WTC11 (cell line): Measurements from ENCODE around the gene TNN.

Source experiments
- ATF2 ChIP-seq: sonication (generic); formaldehyde crosslinking; IDR thresholded peaks from 2 replicates; pipeline ENCODE4 v1.8.1; 2022; ENCODE audit warnings: low read depth, missing genetic modification reagents, borderline replicate concordance
- ATF3 ChIP-seq: sonication (generic); formaldehyde crosslinking; conservative IDR thresholded peaks from 2 replicates; pipeline ENCODE4 v1.8.1; 2022; ENCODE audit warnings: mild to moderate bottlenecking, missing genetic modification reagents
- CREB1 ChIP-seq: sonication (generic); formaldehyde crosslinking; IDR thresholded peaks from 2 replicates; pipeline ENCODE4 v1.8.0; 2023; ENCODE audit warnings: mild to moderate bottlenecking, missing genetic modification reagents
- CTCF ChIP-seq: fragments of 200-600 bp; IDR thresholded peaks from 2 replicates; pipeline ENCODE4 v1.8.0; 2022; ENCODE audit warnings: antibody characterized with exemption
- E2F5 ChIP-seq: sonication (generic); formaldehyde crosslinking; IDR thresholded peaks from 2 replicates; pipeline ENCODE4 v1.8.1; 2022; ENCODE audit warnings: mild to moderate bottlenecking, moderate library complexity, missing genetic modification reagents
- ERG ChIP-seq: fragments of 250-450 bp; sonication (Bioruptor Pico); IDR thresholded peaks from 2 replicates; pipeline ENCODE4 v1.8.0; 2021; ENCODE audit warnings: mild to moderate bottlenecking
- FOXP4 ChIP-seq: sonication (generic); formaldehyde crosslinking; IDR thresholded peaks from 2 replicates; pipeline ENCODE4 v1.8.0; 2022; ENCODE audit warnings: mild to moderate bottlenecking, missing genetic modification reagents
- KAT7 ChIP-seq: sonication (generic); formaldehyde crosslinking; IDR thresholded peaks from 2 replicates; pipeline ENCODE4 v1.8.1; 2023; ENCODE audit warnings: missing genetic modification reagents, mild to moderate bottlenecking, borderline replicate concordance
- MAX ChIP-seq: sonication (generic); formaldehyde crosslinking; IDR thresholded peaks from 2 replicates; pipeline ENCODE4 v1.8.0; 2022; ENCODE audit warnings: mild to moderate bottlenecking, missing genetic modification reagents
- NFYB ChIP-seq: sonication (generic); formaldehyde crosslinking; conservative IDR thresholded peaks from 2 replicates; pipeline ENCODE4 v1.8.0; 2022; ENCODE audit warnings: low read depth, missing genetic modification reagents
- SOX15 ChIP-seq: fragments of 250-450 bp; sonication (Bioruptor Pico); IDR thresholded peaks from 2 replicates; pipeline ENCODE4 v1.9.0; 2021; ENCODE audit warnings: mild to moderate bottlenecking
- ZNF263 ChIP-seq: sonication (generic); formaldehyde crosslinking; IDR thresholded peaks from 2 replicates; pipeline ENCODE4 v1.8.1; 2022; ENCODE audit warnings: low read depth, mild to moderate bottlenecking, moderate library complexity, missing genetic modification reagents

- TF ChIP-seq ATF2 (no peak), ERG (no peak), KAT7 (no peak), CTCF (no peak), SOX15 (CRISPR knock-in tag) (no peak), ZNF263 (CRISPR knock-in tag) (no peak), ATF3 (CRISPR knock-in tag) (no peak), MAX (no peak), NFYB (CRISPR knock-in tag) (no peak), E2F5 (CRISPR knock-in tag) (no peak), FOXP4 (CRISPR knock-in tag) (no peak), CREB1 (CRISPR knock-in tag) (no peak)
Measured at GRCh38 chr1:175182201-175182746, 114.6 kb downstream of the TNN start.
